Measurements from ENCODE around the gene MYCBPAP.

Gene MYCBPAP

GRCh38 chr17:50541716-50542688 lies 33.8 kb downstream of the MYCBPAP start:
- Mint-ChIP-seq H3K4me1 (peaks cover 36% of the 10 kb centered on the region), H3K27me3 (peaks cover 13% of the 10 kb centered on the region), H3K36me3 (no peaks in the 10 kb centered on the region), H3K27ac (peak overlapping the region; percentile 81), H3K4me3 (peak overlapping the region; percentile 81), H3K9me3 (no peaks in the 10 kb centered on the region)
- peak; percentile 90 for ATAC-seq

- Mint-ChIP-seq H3K4me3 (peak overlapping the region; percentile 81), H3K9me3 (no peaks in the 10 kb centered on the region), H3K27me3 (peaks cover 13% of the 10 kb centered on the region), H3K36me3 (no peaks in the 10 kb centered on the region), H3K4me1 (peaks cover 45% of the 10 kb centered on the region), H3K27ac (peak overlapping the region; percentile 81)
- no peak for ATAC-seq
Observed at GRCh38 chr17:50542795-50543774, 34.8 kb downstream of the MYCBPAP start.

GRCh38 chr17:50544516-50544915 lies 36.3 kb downstream of the MYCBPAP start:
- Mint-ChIP-seq H3K4me3 (no peak overlapping the region), H3K36me3 (peaks cover 1% of the 10 kb centered on the region), H3K9me3 (no peaks in the 10 kb centered on the region), H3K27me3 (peaks cover 13% of the 10 kb centered on the region), H3K27ac (no peak overlapping the region), H3K4me1 (peaks cover 36% of the 10 kb centered on the region)
- no peak for ATAC-seq

DNA sequence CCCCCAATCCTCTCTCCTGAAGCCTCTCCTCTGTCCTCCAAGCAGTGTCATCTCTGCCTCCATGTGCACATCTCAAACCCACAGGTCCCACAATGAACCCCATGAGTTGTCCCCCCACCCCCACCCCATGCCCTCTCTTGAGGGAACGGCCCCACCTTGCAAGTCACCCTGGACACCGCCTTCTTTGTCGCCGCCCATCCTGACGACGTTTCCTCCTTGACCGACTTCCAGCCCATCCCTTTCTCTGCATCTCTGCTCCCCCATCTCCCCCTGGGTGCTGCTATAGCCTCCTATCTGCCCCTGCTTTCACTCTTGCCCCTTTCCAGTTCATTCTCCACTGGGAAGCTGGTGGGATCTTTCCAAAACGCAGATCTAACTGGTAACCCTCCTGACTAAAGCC lies 37.1 kb downstream of the MYCBPAP start:
- Mint-ChIP-seq H3K27ac (no peak overlapping the region), H3K4me1 (peaks cover 36% of the 10 kb centered on the region), H3K4me3 (no peak overlapping the region)

DNA sequence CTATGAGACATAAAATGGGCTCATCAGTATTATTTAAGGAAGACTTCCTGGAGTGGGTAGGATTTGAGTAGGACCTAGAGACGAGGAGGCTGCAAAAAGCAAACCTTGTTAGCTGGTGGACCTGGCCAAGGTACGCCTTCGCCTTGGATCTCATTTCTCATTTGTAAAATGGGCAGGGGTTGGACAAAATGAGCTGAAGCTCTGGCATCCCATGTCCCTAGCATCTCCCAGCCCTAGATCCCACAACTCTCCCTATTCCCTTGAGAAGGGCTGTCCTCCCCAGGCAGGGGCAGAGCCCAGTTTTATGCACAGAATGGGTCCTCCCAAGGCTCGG lies 38.4 kb downstream of the MYCBPAP start:
- Mint-ChIP-seq H3K4me1 (peaks cover 29% of the 10 kb centered on the region), H3K4me3 (peak overlapping the region; percentile 83), H3K36me3 (peaks cover 13% of the 10 kb centered on the region), H3K27me3 (peaks cover 13% of the 10 kb centered on the region), H3K9me3 (no peaks in the 10 kb centered on the region), H3K27ac (peak overlapping the region; percentile 83)
- no peak for ATAC-seq

More for the DNA sequence above, 37.1 kb downstream of the MYCBPAP start:
- no peak for ATAC-seq
- Mint-ChIP-seq H3K27me3 (peaks cover 13% of the 10 kb centered on the region), H3K9me3 (no peaks in the 10 kb centered on the region), H3K36me3 (peaks cover 9% of the 10 kb centered on the region)

- Mint-ChIP-seq H3K27me3 (peaks cover 13% of the 10 kb centered on the region), H3K27ac (peak within 1 kb of the TSS; percentile 83), H3K4me3 (peak within 1 kb of the TSS; percentile 83), H3K4me1 (peaks cover 26% of the 10 kb centered on the region), H3K9me3 (no peaks in the 10 kb centered on the region), H3K36me3 (peaks cover 14% of the 10 kb centered on the region)
- peak; percentile 93 for ATAC-seq
Observed at GRCh38 chr17:50547035-50547735, 38.9 kb downstream of the MYCBPAP start, which contains the start of gene SPATA20. Gene SPATA20, plus strand, starts transcription at chr17:50547174. Its CDS starts 35 bp downstream, at chr17:50547209.

GRCh38 chr17:50547736-50548083 lies 39.5 kb downstream of the MYCBPAP start:
- H3K36me3 Mint-ChIP-seq: peaks cover 19% of the 10 kb centered on the region
- H3K27me3 Mint-ChIP-seq: peaks cover 13% of the 10 kb centered on the region

DNA sequence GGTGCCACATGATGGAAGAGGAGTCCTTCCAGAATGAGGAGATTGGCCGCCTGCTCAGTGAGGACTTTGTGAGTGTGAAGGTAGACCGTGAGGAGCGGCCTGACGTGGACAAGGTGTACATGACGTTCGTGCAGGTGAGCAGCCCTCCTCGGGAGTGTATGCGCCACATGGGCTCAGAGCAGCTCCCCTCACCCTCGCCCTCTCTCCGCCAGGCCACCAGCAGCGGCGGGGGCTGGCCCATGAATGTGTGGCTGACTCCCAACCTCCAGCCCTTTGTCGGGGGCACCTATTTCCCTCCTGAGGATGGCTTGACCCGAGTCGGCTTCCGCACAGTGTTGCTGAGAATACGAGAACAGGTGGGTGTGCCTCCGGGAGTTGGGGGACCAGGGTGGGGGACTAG lies 40.6 kb downstream of the MYCBPAP start:
- Mint-ChIP-seq H3K27me3 (peaks cover 10% of the 10 kb centered on the region), H3K4me3 (no peak overlapping the region), H3K27ac (peak overlapping the region; percentile 83), H3K36me3 (peaks cover 29% of the 10 kb centered on the region), H3K4me1 (peaks cover 25% of the 10 kb centered on the region), H3K9me3 (no peaks in the 10 kb centered on the region)
- no peak for ATAC-seq

More at GRCh38 chr17:50547736-50548083, 39.5 kb downstream of the MYCBPAP start:
- Mint-ChIP-seq H3K9me3 (no peaks in the 10 kb centered on the region), H3K27ac (peak overlapping the region; percentile 83), H3K4me3 (peak overlapping the region; percentile 83), H3K4me1 (peaks cover 26% of the 10 kb centered on the region)
- no peak for ATAC-seq

GRCh38 chr17:50549256-50549941 lies 41.2 kb downstream of the MYCBPAP start:
- peaks cover 30% of the 10 kb centered on the region for H3K36me3 Mint-ChIP-seq
- no peak overlapping the region for H3K4me3 Mint-ChIP-seq
- H3K4me1 Mint-ChIP-seq: peaks cover 25% of the 10 kb centered on the region
- no peak overlapping the region for H3K27ac Mint-ChIP-seq
- H3K9me3 Mint-ChIP-seq: no peaks in the 10 kb centered on the region
- no peak for ATAC-seq
- H3K27me3 Mint-ChIP-seq: peaks cover 5% of the 10 kb centered on the region

GRCh38 chr17:50549969-50550368 lies 41.7 kb downstream of the MYCBPAP start:
- no peak overlapping the region for H3K27ac Mint-ChIP-seq
- H3K4me1 Mint-ChIP-seq: peaks cover 25% of the 10 kb centered on the region
- no peak for ATAC-seq
- H3K36me3 Mint-ChIP-seq: peaks cover 36% of the 10 kb centered on the region
- no peak overlapping the region for H3K4me3 Mint-ChIP-seq
- H3K9me3 Mint-ChIP-seq: no peaks in the 10 kb centered on the region
- no peaks in the 10 kb centered on the region for H3K27me3 Mint-ChIP-seq

DNA sequence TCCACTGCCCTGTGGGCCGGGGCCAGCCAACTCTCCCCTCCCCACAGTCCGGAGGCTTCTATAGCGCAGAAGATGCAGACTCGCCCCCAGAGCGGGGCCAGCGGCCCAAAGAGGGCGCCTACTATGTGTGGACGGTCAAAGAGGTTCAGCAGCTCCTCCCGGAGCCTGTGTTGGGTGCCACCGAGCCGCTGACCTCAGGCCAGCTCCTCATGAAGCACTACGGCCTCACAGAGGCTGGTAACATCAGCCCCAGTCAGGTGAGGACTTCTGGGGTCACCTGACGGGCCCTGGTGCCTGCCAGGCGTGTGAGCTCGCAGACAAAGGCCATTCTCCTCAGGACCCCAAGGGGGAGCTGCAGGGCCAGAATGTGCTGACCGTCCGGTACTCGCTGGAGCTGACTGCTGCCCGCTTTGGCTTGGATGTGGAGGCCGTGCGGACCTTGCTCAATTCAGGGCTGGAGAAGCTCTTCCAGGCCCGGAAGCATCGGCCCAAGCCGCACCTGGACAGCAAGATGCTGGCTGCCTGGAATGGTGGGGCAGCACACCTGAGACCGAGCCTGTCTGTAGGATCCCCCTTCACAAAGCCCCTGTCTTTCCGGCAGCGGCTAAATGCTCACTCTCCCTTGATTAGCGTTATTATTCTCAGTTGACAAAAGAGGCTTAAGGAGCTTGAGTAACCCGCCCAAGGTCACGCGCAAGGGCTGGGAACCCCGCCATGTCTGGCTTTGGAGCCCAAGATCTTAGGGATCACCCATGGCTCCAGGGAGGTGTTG lies 42.6 kb downstream of the MYCBPAP start:
- peaks cover 45% of the 10 kb centered on the region for H3K36me3 Mint-ChIP-seq
- no peaks in the 10 kb centered on the region for H3K9me3 Mint-ChIP-seq
- no peaks in the 10 kb centered on the region for H3K27me3 Mint-ChIP-seq
- no peak overlapping the region for H3K27ac Mint-ChIP-seq
- no peak overlapping the region for H3K4me3 Mint-ChIP-seq
- H3K4me1 Mint-ChIP-seq: peaks cover 25% of the 10 kb centered on the region
- no peak for ATAC-seq

- Mint-ChIP-seq H3K9me3 (no peaks in the 10 kb centered on the region), H3K4me3 (no peak overlapping the region), H3K27ac (no peak overlapping the region), H3K36me3 (peaks cover 51% of the 10 kb centered on the region), H3K4me1 (peaks cover 22% of the 10 kb centered on the region), H3K27me3 (peaks cover under 1% of the 10 kb centered on the region)
- no peak for ATAC-seq
Observed at GRCh38 chr17:50551433-50551815, 43.2 kb downstream of the MYCBPAP start.

DNA sequence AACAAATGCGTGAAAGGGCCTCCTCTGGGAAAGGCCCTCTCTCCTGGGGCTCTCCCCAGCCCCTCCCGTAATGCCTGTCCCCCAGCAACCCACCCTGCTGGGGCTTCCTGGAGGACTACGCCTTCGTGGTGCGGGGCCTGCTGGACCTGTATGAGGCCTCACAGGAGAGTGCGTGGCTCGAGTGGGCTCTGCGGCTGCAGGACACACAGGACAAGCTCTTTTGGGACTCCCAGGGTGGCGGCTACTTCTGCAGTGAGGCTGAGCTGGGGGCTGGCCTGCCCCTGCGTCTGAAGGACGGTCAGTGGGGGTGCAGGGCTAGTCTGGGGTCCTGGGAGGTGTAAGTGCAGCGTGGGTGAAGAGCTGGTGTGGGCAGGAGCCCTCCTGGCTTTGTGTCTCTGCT lies 43.6 kb downstream of the MYCBPAP start:
- Mint-ChIP-seq H3K9me3 (no peaks in the 10 kb centered on the region), H3K27ac (no peak overlapping the region), H3K27me3 (peaks cover 5% of the 10 kb centered on the region), H3K4me1 (peaks cover 17% of the 10 kb centered on the region), H3K36me3 (peaks cover 55% of the 10 kb centered on the region), H3K4me3 (no peak overlapping the region)
- ATAC-seq: no peak

DNA sequence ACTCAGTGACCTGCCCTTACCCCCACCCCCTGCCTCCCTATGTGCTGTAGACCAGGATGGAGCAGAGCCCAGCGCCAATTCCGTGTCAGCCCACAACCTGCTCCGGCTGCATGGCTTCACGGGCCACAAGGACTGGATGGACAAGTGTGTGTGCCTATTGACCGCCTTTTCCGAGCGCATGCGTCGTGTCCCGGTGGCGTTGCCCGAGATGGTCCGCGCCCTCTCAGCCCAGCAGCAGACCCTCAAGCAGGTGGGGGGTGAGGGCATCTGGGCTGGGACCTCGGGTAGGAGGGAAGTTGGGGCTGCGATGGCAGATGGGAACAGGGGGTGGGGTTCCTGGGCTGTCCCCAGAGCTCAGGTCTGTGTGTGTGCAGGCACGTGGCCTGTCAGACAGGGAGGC lies 46.0 kb downstream of the MYCBPAP start:
- Mint-ChIP-seq H3K36me3 (peaks cover 55% of the 10 kb centered on the region), H3K9me3 (no peaks in the 10 kb centered on the region), H3K4me3 (no peak overlapping the region), H3K27ac (no peak overlapping the region), H3K4me1 (peaks cover 18% of the 10 kb centered on the region), H3K27me3 (peaks cover 29% of the 10 kb centered on the region)
- ATAC-seq: no peak

Measured in stimulated activated memory B cell treated with anti-CD40 and anti-IgM and Interleukin-4, amounts not matched to agents 10 μg/mL and 1 μg/mL and 100 μg/mL, for 72 hours (primary cell).